Endothelial cell of umbilical vein (primary cell): Measurements from ENCODE around the gene PHLPP2. TPM values are rescaled to one million over a fixed set of nuclear protein-coding genes. Genes with fewer than 3 reads are reported as not detected.

Experiments
- BruUV-seq: library from RNA; stranded (reverse); fragments of 400-500 nt; replicated peaks from 2 replicates; lab custom pipeline; 2021; lab: Mats Ljungman, UMichigan
- CTCF ChIA-PET: fragments of 300-600, 350-600 bp; sonication (Branson Sonifier 250); formaldehyde crosslinking; loops from one replicate; lab custom pipeline; 2021; ENCODE audit warnings: antibody characterized with exemption, inconsistent platforms; lab: Charles Lee
- POLR2A ChIA-PET: fragments of 300-600, 350-600 bp; sonication (Branson Sonifier 250); formaldehyde crosslinking; loops from one replicate; lab custom pipeline; 2021; ENCODE audit warnings: antibody characterized with exemption, inconsistent platforms; lab: Charles Lee
- DNase-seq: peaks from one replicate; pipeline ENCODE4 v3.0.0-alpha.2; 2011; ENCODE audit warnings: low read depth, low spot score
- FAIRE-seq: peaks from 2 replicates; lab custom pipeline; 2011; peaks lifted over from hg19 to GRCh38; lab: Jason Lieb, UNC
- H2AFZ ChIP-seq: 2 replicates; pipeline ENCODE4 v1.6.0; 2012; ENCODE audit warnings: low read depth, low read length, control low read depth, inconsistent platforms
- H3K27ac ChIP-seq: 2 replicates; pipeline ENCODE4 v1.5.1; 2011; ENCODE audit warnings: low read depth, mild to moderate bottlenecking, control low read depth, low read length, moderate library complexity; ENCODE audit not compliant: insufficient read depth
- H3K27me3 ChIP-seq, 2 experiments: 2 replicates each; pipeline versions ENCODE4 v1.6.0 to v1.6.1; 2011; ENCODE audit warnings: low read length in 2 of 2, mixed read lengths in 1 of 2; ENCODE audit not compliant: control insufficient read depth in 2 of 2, insufficient read depth in 2 of 2
- H3K36me3 ChIP-seq, 2 experiments: 2 replicates in 1 of 2; 3 replicates in 1 of 2; pipeline ENCODE4 v1.5.1; 2011; ENCODE audit warnings: low read length in 2 of 2, mild to moderate bottlenecking in 1 of 2, moderate library complexity in 1 of 2; ENCODE audit not compliant: control insufficient read depth in 2 of 2, insufficient read depth in 2 of 2; ENCODE audit errors: extremely low read depth in 1 of 2
- H3K4me1 ChIP-seq: 3 replicates; pipeline ENCODE4 v1.5.1; 2011; ENCODE audit warnings: mild to moderate bottlenecking, low read length; ENCODE audit not compliant: control insufficient read depth, insufficient read depth; ENCODE audit errors: extremely low read depth
- H3K4me2 ChIP-seq: 2 replicates; pipeline ENCODE4 v1.6.1; 2011; ENCODE audit warnings: low read length, control low read depth, mixed read lengths; ENCODE audit not compliant: insufficient read depth
- H3K4me3 ChIP-seq, 3 experiments: fragments of 200-600 bp in 1 of 3; sonication (generic), shearing (Covaris generic) in 1 of 3; replicated peaks in 1 of 3; 2 replicates each; pipeline ENCODE4 v1.5.1; 2011 to 2016; ENCODE audit warnings: control low read depth in 3 of 3, low read length in 3 of 3, mild to moderate bottlenecking in 2 of 3, inconsistent platforms in 1 of 3, low read depth in 1 of 3, moderate library complexity in 1 of 3; ENCODE audit not compliant: insufficient read depth in 1 of 3
- H3K79me2 ChIP-seq: 2 replicates; pipeline ENCODE4 v1.6.0; 2012; ENCODE audit warnings: low read length, inconsistent platforms; ENCODE audit not compliant: control insufficient read depth, insufficient read depth
- H3K9ac ChIP-seq: replicated peaks from 2 replicates; pipeline ENCODE3; 2011; ENCODE audit warnings: low read length, control low read depth; ENCODE audit not compliant: insufficient read depth; ENCODE audit errors: extremely low read depth
- H3K9me1 ChIP-seq: replicated peaks from 3 replicates; pipeline ENCODE4 v1.6.0; 2011; ENCODE audit warnings: mild to moderate bottlenecking, low read length; ENCODE audit not compliant: control insufficient read depth, insufficient read depth; ENCODE audit errors: extremely low read depth
- H3K9me3 ChIP-seq: replicated peaks from 2 replicates; pipeline ENCODE4 v1.5.1; 2012; ENCODE audit warnings: low read length, inconsistent platforms; ENCODE audit not compliant: control insufficient read depth, insufficient read depth
- H4K20me1 ChIP-seq: replicated peaks from 2 replicates; pipeline ENCODE3; 2011; ENCODE audit warnings: mild to moderate bottlenecking, low read length; ENCODE audit not compliant: control insufficient read depth, insufficient read depth; ENCODE audit errors: extremely low read depth
- CTCF ChIP-seq, 2 donors: IDR thresholded peaks; 1 replicate in 1 of 2; 2 replicates in 1 of 2; pipeline ENCODE4 v1.5.1; 2011; ENCODE audit warnings: low read length in 2 of 2, mild to moderate bottlenecking in 2 of 2, moderate library complexity in 2 of 2, control low read depth in 1 of 2, inconsistent platforms in 1 of 2, low read depth in 1 of 2; ENCODE audit not compliant: insufficient read depth in 1 of 2; ENCODE audit errors: extremely low read depth in 1 of 2
- EZH2 ChIP-seq: IDR thresholded peaks from 2 replicates; pipeline ENCODE4 v1.6.1; 2012; ENCODE audit warnings: borderline replicate concordance, low read depth, mild to moderate bottlenecking, moderate library complexity, low read length, inconsistent platforms; ENCODE audit not compliant: severe bottlenecking
- FOS ChIP-seq: IDR thresholded peaks from 2 replicates; pipeline ENCODE4 v1.6.1; 2011; ENCODE audit warnings: mild to moderate bottlenecking, low read length, moderate library complexity, borderline replicate concordance; ENCODE audit not compliant: insufficient read depth
- GATA2 ChIP-seq: IDR thresholded peaks from 2 replicates; pipeline ENCODE4 v1.7.0; 2011; ENCODE audit warnings: low read depth, mild to moderate bottlenecking, moderate library complexity, mixed read lengths, low read length; ENCODE audit not compliant: insufficient read length, insufficient read depth
- JUN ChIP-seq: IDR thresholded peaks from 2 replicates; pipeline ENCODE4 v1.6.1; 2011; ENCODE audit warnings: borderline replicate concordance, low read depth; ENCODE audit not compliant: insufficient read length, insufficient read depth
- MYC ChIP-seq: IDR thresholded peaks from one replicate; pipeline ENCODE4 v1.6.1; 2011; ENCODE audit warnings: mild to moderate bottlenecking, low read depth, low read length
- POLR2A ChIP-seq: IDR thresholded peaks from 2 replicates; pipeline ENCODE4 v1.6.1; 2012; ENCODE audit warnings: low read depth, mild to moderate bottlenecking, control low read depth, low read length
- POLR2AphosphoS5 ChIP-seq: IDR thresholded peaks from 2 replicates; pipeline ENCODE4 v1.6.1; 2012; ENCODE audit warnings: low read depth, mild to moderate bottlenecking, control low read depth, low read length, moderate library complexity; ENCODE audit not compliant: insufficient read depth
- dilution Hi-C: fragments of 300-500 bp; cut with MboI; formaldehyde crosslinking; loops from one replicate; pipeline ENCODE4 v1.15.0; 2019; ENCODE audit warnings: low sequenced_read_pairs; ENCODE audit not compliant: extremely low pct_ligation_motif_present
- intact Hi-C: fragments of 100-400 bp; cut with micrococcal nuclease; formaldehyde crosslinking; loops from one replicate; pipeline ENCODE4 v1.10.0; 2022
- polyA plus RNA-seq, 4 experiments: library from polyadenylated mRNA; depleted of rRNA in 3 of 4; stranded (reverse) in 3 of 4; unstranded in 1 of 4; fragments of >200 nt; gene quantifications; 2 replicates each; pipeline versions ENCODE4 v1.2.1 to v1.2.3, GENCODE V29; 2011 to 2012; ENCODE audit warnings: missing spikeins in 1 of 4
- total RNA-seq: library from RNA; stranded (reverse); gene quantifications from 2 replicates; pipeline ENCODE4 v1.2.3, GENCODE V29; 2021
- TF ChIP-seq, protein P1 (sequence below): IDR thresholded peaks from 2 replicates; pipeline ENCODE4 v1.6.1; 2011; ENCODE audit not compliant: insufficient read depth, insufficient read length

PHLPP2 gene
- total and polyA plus RNA-seq, 2 donors (not counting 3 experiments of a cell fraction or from before 2014, with no cell fraction given) = 4.1 to 8.0 TPM

- no TSS peak for BruUV-seq
- no peaks in the 10 kb centered on the region for H3K4me1 ChIP-seq
- no peak overlapping the region for H3K27ac ChIP-seq
- POLR2A ChIA-PET = no interaction called here
- no peaks in the 10 kb centered on the region for H3K79me2 ChIP-seq
- intact Hi-C loops (no loop called here), dilution Hi-C loops (no loop called here)
- no peak overlapping the region for H3K9ac ChIP-seq
- H3K9me1 ChIP-seq = no peaks in the 10 kb centered on the region
- no peaks in the 10 kb centered on the region for H4K20me1 ChIP-seq
- CTCF ChIA-PET = no interaction called here
- no peak for FAIRE-seq
- H3K9me3 ChIP-seq = no peaks in the 10 kb centered on the region
- no peaks in the 10 kb centered on the region for H3K27me3 ChIP-seq
- H3K4me3 ChIP-seq = no peak overlapping the region
- DNase-seq = no peak
- no peak for TF ChIP-seq POLR2AphosphoS5
- TF ChIP-seq CTCF (IDR thresholded peaks at IDR 0.05; ENCODE audit: extremely low read depth in 1 of 2, insufficient read depth in 1 of 2, low read depth in 1 of 2, low read length in 2 of 2) = no peak
- TF ChIP-seq EZH2 = no peak
- no peak for TF ChIP-seq JUN
- TF ChIP-seq, protein P1, sequence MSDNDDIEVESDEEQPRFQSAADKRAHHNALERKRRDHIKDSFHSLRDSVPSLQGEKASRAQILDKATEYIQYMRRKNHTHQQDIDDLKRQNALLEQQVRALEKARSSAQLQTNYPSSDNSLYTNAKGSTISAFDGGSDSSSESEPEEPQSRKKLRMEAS = no peak
- no peak for TF ChIP-seq GATA2
- no peak for TF ChIP-seq POLR2A
- no peak for TF ChIP-seq FOS
- no peak for TF ChIP-seq MYC
- H3K36me3 ChIP-seq = peaks cover 0 to 4% of the 10 kb centered on the region in 2 experiments
- H3K4me2 ChIP-seq = no peak overlapping the region
- no peak overlapping the region for H2AFZ ChIP-seq
Observed at GRCh38 chr16:71698491-71698890, 26.0 kb downstream of the PHLPP2 start.
